ENCODE data around the gene CAPZB.

DNA sequence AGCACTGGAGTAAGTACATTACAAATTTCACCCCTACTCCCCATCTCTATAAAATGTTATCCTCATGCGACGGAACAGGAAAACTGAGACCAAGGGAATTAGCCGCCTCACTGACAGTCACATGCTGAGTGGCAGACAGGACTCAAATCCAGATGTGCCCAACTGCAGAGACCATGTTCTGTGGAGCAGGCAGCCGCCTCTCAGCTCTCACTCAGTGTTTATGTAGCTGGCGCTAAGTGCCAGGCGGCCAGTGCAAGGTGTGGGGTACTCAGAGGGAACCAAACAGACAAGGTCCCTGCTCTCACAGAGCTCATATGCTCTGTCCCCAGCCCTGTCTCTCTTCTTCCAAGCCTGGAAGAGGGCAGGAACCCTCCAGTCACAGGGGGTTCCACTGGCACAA is 5.1 kb downstream of the CAPZB start:
- TF ChIP-seq, protein P1, sequence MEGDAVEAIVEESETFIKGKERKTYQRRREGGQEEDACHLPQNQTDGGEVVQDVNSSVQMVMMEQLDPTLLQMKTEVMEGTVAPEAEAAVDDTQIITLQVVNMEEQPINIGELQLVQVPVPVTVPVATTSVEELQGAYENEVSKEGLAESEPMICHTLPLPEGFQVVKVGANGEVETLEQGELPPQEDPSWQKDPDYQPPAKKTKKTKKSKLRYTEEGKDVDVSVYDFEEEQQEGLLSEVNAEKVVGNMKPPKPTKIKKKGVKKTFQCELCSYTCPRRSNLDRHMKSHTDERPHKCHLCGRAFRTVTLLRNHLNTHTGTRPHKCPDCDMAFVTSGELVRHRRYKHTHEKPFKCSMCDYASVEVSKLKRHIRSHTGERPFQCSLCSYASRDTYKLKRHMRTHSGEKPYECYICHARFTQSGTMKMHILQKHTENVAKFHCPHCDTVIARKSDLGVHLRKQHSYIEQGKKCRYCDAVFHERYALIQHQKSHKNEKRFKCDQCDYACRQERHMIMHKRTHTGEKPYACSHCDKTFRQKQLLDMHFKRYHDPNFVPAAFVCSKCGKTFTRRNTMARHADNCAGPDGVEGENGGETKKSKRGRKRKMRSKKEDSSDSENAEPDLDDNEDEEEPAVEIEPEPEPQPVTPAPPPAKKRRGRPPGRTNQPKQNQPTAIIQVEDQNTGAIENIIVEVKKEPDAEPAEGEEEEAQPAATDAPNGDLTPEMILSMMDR (IDR thresholded peaks at IDR 0.05; ENCODE audit: poor library complexity, severe bottlenecking) = no peak
- no peak for TF ChIP-seq TAF1 (IDR thresholded peaks at IDR 0.05; ENCODE audit: low read depth)
- TF ChIP-seq EZH2 (IDR thresholded peaks at IDR 0.05; ENCODE audit: borderline replicate concordance, insufficient read depth, low read length, poor library complexity, severe bottlenecking) = no peak
- no peak for TF ChIP-seq POLR2AphosphoS5 (IDR thresholded peaks at IDR 0.05)
